H9 (cell line): ENCODE measurements around the gene ZNF804A. TPM values are rescaled to one million over a fixed set of nuclear protein-coding genes. Genes with fewer than 3 reads are reported as not detected.

Source experiments
- DNase-seq: peaks from one replicate; pipeline ENCODE4 v3.0.0-alpha.2; 2017
- H2AFZ ChIP-seq: one replicate; pipeline ENCODE4 v1.6.1; 2013; ENCODE audit warnings: mild to moderate bottlenecking, low read length, control low read depth, moderate library complexity
- H2AK5ac ChIP-seq: 2 replicates; pipeline ENCODE4 v1.6.1; 2013; ENCODE audit warnings: low read length, control low read depth, mixed read lengths; ENCODE audit not compliant: insufficient read length
- H2BK120ac ChIP-seq: one replicate; pipeline ENCODE4 v1.6.1; 2013; ENCODE audit warnings: low read depth, mild to moderate bottlenecking, low read length, control low read depth, inconsistent platforms; ENCODE audit not compliant: poor library complexity, severe bottlenecking
- H2BK12ac ChIP-seq: 2 replicates; pipeline ENCODE4 v1.6.1; 2013; ENCODE audit warnings: low read length, control low read depth, mixed read lengths, low read depth; ENCODE audit not compliant: insufficient read length
- H2BK15ac ChIP-seq: 2 replicates; pipeline ENCODE4 v1.6.1; 2013; ENCODE audit warnings: low read depth, low read length, control low read depth
- H2BK20ac ChIP-seq: one replicate; pipeline ENCODE4 v1.6.1; 2013; ENCODE audit warnings: low read depth, mild to moderate bottlenecking, low read length, control low read depth, inconsistent platforms; ENCODE audit not compliant: poor library complexity, severe bottlenecking
- H2BK5ac ChIP-seq: 2 replicates; pipeline ENCODE4 v1.6.1; 2013; ENCODE audit warnings: low read length, control low read depth, mixed read lengths; ENCODE audit not compliant: insufficient read length
- H3K14ac ChIP-seq: 2 replicates; pipeline ENCODE4 v1.6.1; 2013; ENCODE audit warnings: low read length, control low read depth; ENCODE audit not compliant: insufficient read depth
- H3K18ac ChIP-seq: 2 replicates; pipeline ENCODE4 v1.6.1; 2013; ENCODE audit warnings: low read depth, mild to moderate bottlenecking, mixed read lengths, low read length, control low read depth; ENCODE audit not compliant: insufficient read length
- H3K23ac ChIP-seq: 2 replicates; pipeline ENCODE4 v1.6.1; 2013; ENCODE audit warnings: low read length, control low read depth, mixed read lengths, low read depth; ENCODE audit not compliant: insufficient read length
- H3K23me2 ChIP-seq: 2 replicates; pipeline ENCODE4 v1.6.1; 2013; ENCODE audit warnings: low read depth, mild to moderate bottlenecking, mixed read lengths, low read length, control low read depth; ENCODE audit not compliant: insufficient read length, poor library complexity, severe bottlenecking
- H3K27ac ChIP-seq: 2 replicates; pipeline ENCODE4 v1.5.1; 2013; ENCODE audit warnings: low read length, control low read depth, mixed read lengths, low read depth; ENCODE audit not compliant: insufficient read length
- H3K27me3 ChIP-seq: 2 replicates; pipeline ENCODE4 v1.6.1; 2013; ENCODE audit warnings: low read length, control low read depth, inconsistent platforms; ENCODE audit not compliant: insufficient read depth
- H3K4ac ChIP-seq: 2 replicates; pipeline ENCODE4 v1.6.1; 2013; ENCODE audit warnings: low read depth, mild to moderate bottlenecking, control low read depth, inconsistent platforms, low read length, moderate library complexity
- H3K4me1 ChIP-seq: 2 replicates; pipeline ENCODE4 v1.6.1; 2013; ENCODE audit warnings: low read length, control low read depth, inconsistent platforms; ENCODE audit not compliant: insufficient read depth
- H3K4me2 ChIP-seq: 2 replicates; pipeline ENCODE4 v1.6.1; 2013; ENCODE audit warnings: low read length, control low read depth, mixed read lengths; ENCODE audit not compliant: insufficient read length, insufficient read depth
- H3K56ac ChIP-seq: 2 replicates; pipeline ENCODE4 v1.6.1; 2013; ENCODE audit warnings: low read depth, mild to moderate bottlenecking, mixed read lengths, low read length, control low read depth; ENCODE audit not compliant: insufficient read length
- H3K79me1 ChIP-seq: 2 replicates; pipeline ENCODE4 v1.6.1; 2013; ENCODE audit warnings: low read depth, mild to moderate bottlenecking, moderate library complexity, low read length, control low read depth, inconsistent platforms; ENCODE audit not compliant: insufficient read depth, poor library complexity, severe bottlenecking
- H3K79me2 ChIP-seq: 2 replicates; pipeline ENCODE4 v1.6.1; 2013; ENCODE audit warnings: low read length, control low read depth, inconsistent platforms; ENCODE audit not compliant: insufficient read depth
- H3K9ac ChIP-seq: 2 replicates; pipeline ENCODE4 v1.6.1; 2013; ENCODE audit warnings: low read length, control low read depth, mixed read lengths; ENCODE audit not compliant: insufficient read length; ENCODE audit errors: extremely low read depth
- H3K9me3 ChIP-seq: one replicate; pipeline ENCODE4 v1.6.1; 2013; ENCODE audit warnings: low read depth, low read length, inconsistent platforms; ENCODE audit not compliant: control insufficient read depth
- H3T11ph ChIP-seq: one replicate; pipeline ENCODE4 v1.6.1; 2013; ENCODE audit warnings: mild to moderate bottlenecking, low read length, control low read depth, inconsistent platforms
- H4K20me1 ChIP-seq: one replicate; pipeline ENCODE4 v1.6.1; 2013; ENCODE audit not compliant: control insufficient read depth, insufficient read length, insufficient read depth
- H4K5ac ChIP-seq: 2 replicates; pipeline ENCODE4 v1.6.1; 2013; ENCODE audit warnings: low read depth, mild to moderate bottlenecking, mixed read lengths, low read length, control low read depth; ENCODE audit not compliant: insufficient read length
- H4K8ac ChIP-seq: replicated peaks from 2 replicates; pipeline ENCODE4 v1.6.1; 2013; ENCODE audit warnings: low read length, control low read depth, mixed read lengths, low read depth; ENCODE audit not compliant: insufficient read length
- H4K91ac ChIP-seq: 2 replicates; pipeline ENCODE4 v1.6.1; 2013; ENCODE audit warnings: low read depth, mild to moderate bottlenecking, moderate library complexity, mixed read lengths, low read length, control low read depth; ENCODE audit not compliant: insufficient read length
- H3K27ac Mint-ChIP-seq, 3 experiments: 2 replicates in 2 of 3; 3 replicates in 1 of 3; pipeline ENCODE4 v1.8.0; 2020 to 2021; ENCODE audit warnings: mixed read lengths in 3 of 3, mild to moderate bottlenecking in 1 of 3, moderate library complexity in 1 of 3
- H3K27me3 Mint-ChIP-seq: 2 replicates; pipeline ENCODE4 v1.8.0; 2021; ENCODE audit warnings: low read depth, mild to moderate bottlenecking, moderate library complexity, mixed read lengths
- H3K36me3 Mint-ChIP-seq, 3 experiments: 2 replicates in 2 of 3; 3 replicates in 1 of 3; pipeline ENCODE4 v1.8.0; 2020 to 2021; ENCODE audit warnings: low read depth in 3 of 3, mixed read lengths in 3 of 3; ENCODE audit not compliant: insufficient read depth in 1 of 3
- H3K4me1 Mint-ChIP-seq, 2 experiments: 2 replicates each; pipeline ENCODE4 v1.8.0; 2020; ENCODE audit warnings: mixed read lengths in 2 of 2
- H3K4me3 Mint-ChIP-seq, 2 experiments: 2 replicates in 1 of 2; 3 replicates in 1 of 2; pipeline ENCODE4 v1.8.0; 2020 to 2021; ENCODE audit warnings: mild to moderate bottlenecking in 2 of 2, mixed read lengths in 2 of 2, moderate library complexity in 1 of 2
- H3K9me3 Mint-ChIP-seq, 2 experiments: 2 replicates in 1 of 2; 3 replicates in 1 of 2; pipeline ENCODE4 v1.8.0; 2020; ENCODE audit warnings: mild to moderate bottlenecking in 2 of 2, mixed read lengths in 2 of 2, moderate library complexity in 1 of 2
- CTCF ChIP-seq: fragments of 200-600 bp; sonication (generic); conservative IDR thresholded peaks from 3 replicates; pipeline ENCODE4 v1.8.0; 2021; ENCODE audit warnings: antibody characterized with exemption, mild to moderate bottlenecking
- WGBS: extraction: QIAGEN DNeasy Blood & Tissue Kit; methylation state at CpG from one replicate; pipeline ENCODE4 v1.1.7; 2013; ENCODE audit warnings: missing lambda C conversion rate, low lambda C conversion rate, mixed read lengths; ENCODE audit not compliant: insufficient read length; ENCODE audit errors: extremely low coverage; 5-methylcytosine and 5-hydroxymethylcytosine counted together
- total RNA-seq: library from RNA; stranded (reverse); gene quantifications from 2 replicates; pipeline ENCODE4 v1.2.1, GENCODE V29; 2021

ZNF804A gene
- total RNA-seq, 1 experiment from 2014 or later: not detected

GRCh38 chr2:184599872-184600222, 1.5 kb downstream of the ZNF804A start:
- H2BK5ac ChIP-seq: no peak overlapping the region
- no peak overlapping the region for H4K91ac ChIP-seq
- no peaks in the 10 kb centered on the region for H3K9me3 ChIP-seq
- no peak overlapping the region for H2BK15ac ChIP-seq
- H3K79me2 ChIP-seq: no peaks in the 10 kb centered on the region
- peaks cover 12% of the 10 kb centered on the region for H3K23me2 ChIP-seq
- no peak for TF ChIP-seq CTCF
- H2BK120ac ChIP-seq: no peak overlapping the region
- no peak overlapping the region for H3K14ac ChIP-seq
- H4K5ac ChIP-seq: no peak overlapping the region
- no peaks in the 10 kb centered on the region for H3K4me1 ChIP-seq
- peaks cover 17% of the 10 kb centered on the region in 2 experiments for H3K4me1 Mint-ChIP-seq
- H2AK5ac ChIP-seq: no peak overlapping the region
- H3K4me2 ChIP-seq: no peak overlapping the region
- H3K27me3 Mint-ChIP-seq: peaks cover 56% of the 10 kb centered on the region
- no peak overlapping the region for H2BK12ac ChIP-seq
- no peak overlapping the region for H2BK20ac ChIP-seq
- no peak overlapping the region for H4K8ac ChIP-seq
- H3K27me3 ChIP-seq: peaks cover 11% of the 10 kb centered on the region; the same call in 1 of the 2 replicates
- no peak overlapping the region for H3K4me3 Mint-ChIP-seq
- no peaks in the 10 kb centered on the region for H3K79me1 ChIP-seq
- WGBS: no CpG with 5 or more reads among the region's 2 CpGs
- no peak for DNase-seq
- H3K27ac ChIP-seq: no peak overlapping the region
- H3K56ac ChIP-seq: no peak overlapping the region
- H3K23ac ChIP-seq: no peak overlapping the region
- H4K20me1 ChIP-seq: no peaks in the 10 kb centered on the region
- H3K27ac Mint-ChIP-seq: no peak overlapping the region
- no peak overlapping the region for H3K4ac ChIP-seq
- no peak overlapping the region for H2AFZ ChIP-seq
- H3K36me3 Mint-ChIP-seq: no peaks in the 10 kb centered on the region
- no peak overlapping the region for H3K18ac ChIP-seq
- H3K9ac ChIP-seq: no peak overlapping the region
- H3K9me3 Mint-ChIP-seq: no peaks in the 10 kb centered on the region
- H3T11ph ChIP-seq: no peak overlapping the region
